T-helper 2 cell treated with Interferon-gamma antibody and Interleukin-4, amounts not matched to agents 100 ng/mL and 5 ng/mL, for 36 hours (primary cell): Measurements from ENCODE around the gene ZNF101. TPM values are rescaled to one million over a fixed set of nuclear protein-coding genes. Genes with fewer than 3 reads are reported as not detected.

Experiments used
- intact Hi-C: fragments of 100-400 bp; cut with micrococcal nuclease; formaldehyde crosslinking; loops from one replicate; pipeline ENCODE4 v1.15.1; 2023
- total RNA-seq: library from RNA; stranded (reverse); gene quantifications from 2 replicates; pipeline ENCODE4 v1.2.3, GENCODE V29; 2022

The ZNF101 gene
- total RNA-seq, 1 donor from 2014 or later: 80.6 TPM

DNA sequence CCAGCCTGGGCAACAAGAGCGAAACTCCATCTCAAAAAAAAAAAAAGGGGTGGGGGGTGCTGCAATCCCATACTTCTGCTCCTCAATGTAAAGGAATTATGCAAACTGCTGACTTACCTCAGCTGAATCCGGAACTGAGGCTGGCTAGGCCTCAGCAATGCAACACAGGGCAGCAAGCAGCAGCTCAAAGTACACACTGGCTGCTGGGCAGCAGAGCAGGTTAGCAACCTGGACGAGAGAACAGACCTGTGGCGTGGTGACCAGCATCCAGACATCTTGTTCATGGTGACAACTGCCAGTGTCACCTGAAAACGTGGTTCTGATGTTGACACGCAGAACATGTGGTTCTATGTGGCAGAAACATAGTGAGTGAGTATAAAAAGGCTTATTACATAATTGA, 36.2 kb downstream of the ZNF101 start:
- intact Hi-C loops: no loop called here

GRCh38 chr19:19710506-19710905, 41.9 kb downstream of the ZNF101 start:
- intact Hi-C loops: no loop called here

- intact Hi-C loops: no loop called here
Measured at GRCh38 chr19:19711306-19711933, 42.8 kb downstream of the ZNF101 start.

GRCh38 chr19:19711934-19712828, 43.5 kb downstream of the ZNF101 start:
- intact Hi-C loops: no loop called here

- intact Hi-C loops: no loop called here
Measured at GRCh38 chr19:19719798-19720197, 51.2 kb downstream of the ZNF101 start.

- intact Hi-C loops: no loop called here
Measured at GRCh38 chr19:19721896-19722295, 53.3 kb downstream of the ZNF101 start.

DNA sequence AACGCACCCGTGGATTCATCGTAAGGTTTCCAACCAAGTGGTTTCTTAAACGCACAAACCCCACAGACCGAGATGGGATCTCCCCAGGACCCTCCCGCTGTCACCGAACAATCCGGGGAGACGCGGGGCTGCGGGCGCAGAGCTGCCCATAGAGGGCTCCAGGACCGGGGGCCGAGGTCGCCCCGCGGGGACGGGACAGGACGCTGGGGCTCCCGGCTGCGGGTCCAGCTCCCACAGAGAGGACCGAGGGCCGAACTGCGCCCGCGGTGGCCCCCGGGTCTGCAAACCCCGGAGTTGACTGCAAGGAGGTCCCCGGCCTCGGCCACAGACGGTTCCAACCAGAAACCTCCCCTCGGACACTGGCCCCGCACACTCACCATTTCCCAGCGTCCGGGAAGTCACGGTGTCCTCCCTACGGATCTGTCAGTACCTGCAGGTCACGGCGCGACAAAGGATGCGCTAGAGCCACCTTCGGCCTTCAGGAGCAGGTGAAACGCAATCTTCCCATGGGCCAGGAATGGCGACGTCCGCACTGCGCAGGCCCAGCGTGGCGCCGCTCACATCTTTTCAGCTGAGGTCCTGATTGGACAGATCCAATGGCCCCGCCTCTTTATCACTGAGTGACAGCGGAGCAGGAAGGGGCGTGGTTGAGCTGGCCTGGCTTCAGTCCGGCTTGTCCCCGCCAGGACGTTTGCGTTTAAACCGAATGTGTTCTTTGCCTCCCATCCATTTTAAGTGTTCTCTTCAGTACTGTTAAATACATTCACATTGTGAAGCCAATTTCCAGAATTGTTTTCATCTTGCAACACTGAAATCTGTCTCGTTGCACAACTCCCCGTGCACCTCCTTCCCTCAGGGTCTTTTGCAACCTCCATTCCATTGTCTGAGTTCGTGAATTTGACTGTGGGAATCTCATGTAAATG, 64.2 kb downstream of the ZNF101 start, which contains the start of gene ZNF14:
Gene ZNF14 (minus strand): TSS at position 534 of the 923 bp plus-strand sequence. CDS start 154 bp downstream, at position 380.
- intact Hi-C loops: loop anchor here (1.0 to 2.0 kb wide), 4 partner anchors 43 to 134 kb away; partner anchors contain the start of genes ATP13A1 and ZNF101

Other genes with a start within 250 kb of the ZNF101 start
- 3.0 and 3.3 TPM in 2 replicates for gene TSSK6, start 153.3 kb upstream of the ZNF101 start, total RNA-seq
- 369 and 391 TPM in 2 replicates for gene NDUFA13, start 152.6 kb upstream of the ZNF101 start, total RNA-seq
- gene YJEFN3, start 139.9 kb upstream of the ZNF101 start, total RNA-seq: 9.5 and 11.1 TPM in 2 replicates
- gene CILP2, start 130.6 kb upstream of the ZNF101 start, total RNA-seq: 0.07 and 0.09 TPM in 2 replicates
- 25.7 and 26.0 TPM in 2 replicates for gene PBX4, start 50.2 kb upstream of the ZNF101 start, total RNA-seq
- gene LPAR2, start 40.6 kb upstream of the ZNF101 start, total RNA-seq: 44.2 and 45.2 TPM in 2 replicates
- 78.8 and 79.6 TPM in 2 replicates for gene GMIP, start 25.2 kb upstream of the ZNF101 start, total RNA-seq
- gene ATP13A1, start 5.2 kb upstream of the ZNF101 start, total RNA-seq: 89.3 and 93.7 TPM in 2 replicates
- 5.1 and 6.0 TPM in 2 replicates for gene ZNF14, start 64.3 kb downstream of the ZNF101 start, total RNA-seq
- gene ZNF506, start 152.9 kb downstream of the ZNF101 start, total RNA-seq: 15.3 and 16.7 TPM in 2 replicates
- gene ZNF253, start 197.0 kb downstream of the ZNF101 start, total RNA-seq: 12.3 and 12.4 TPM in 2 replicates
- gene ZNF93, start 232.1 kb downstream of the ZNF101 start, total RNA-seq: 7.2 and 7.3 TPM in 2 replicates